Measurements from ENCODE around the gene RIPK1.

DNA sequence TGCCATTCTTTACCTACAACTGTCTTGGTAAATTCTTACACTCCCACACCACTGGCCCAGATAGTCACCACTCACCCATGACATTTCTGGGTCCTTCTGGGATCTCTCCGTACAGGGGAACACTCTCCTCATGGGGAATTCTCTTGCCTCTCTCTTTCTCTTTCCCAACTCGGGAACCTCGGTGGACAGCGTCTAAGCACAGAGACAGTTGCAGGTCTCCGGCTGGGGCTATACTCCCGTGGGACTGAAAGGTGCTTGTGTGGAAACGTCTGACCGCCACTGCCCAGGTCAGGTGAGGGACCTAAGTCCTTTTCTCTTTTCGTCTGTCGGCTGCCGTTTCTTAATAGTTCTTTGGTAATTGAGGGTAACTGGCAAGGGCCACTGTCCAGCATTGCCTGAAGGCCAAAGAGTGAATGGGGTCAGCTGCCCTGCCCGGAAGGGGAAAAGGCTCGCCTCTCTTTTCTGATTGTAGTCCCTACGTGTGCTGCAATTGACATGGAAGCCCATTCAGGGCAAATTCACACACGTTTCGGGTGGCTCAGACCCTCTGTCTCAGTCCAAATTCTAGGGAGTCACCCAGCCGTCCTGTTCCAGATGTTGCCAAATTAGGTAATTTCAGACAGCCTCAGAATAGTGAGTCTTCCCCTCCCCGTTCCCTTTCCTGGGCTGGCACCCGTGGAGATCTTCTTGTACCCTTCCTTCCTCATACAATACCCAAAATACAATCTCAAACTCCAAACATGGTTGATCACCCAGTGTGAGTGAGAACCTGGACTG is 31.2 kb upstream of the RIPK1 start:
- TF ChIP-seq CTCF (conservative IDR thresholded peaks at IDR 0.05; ENCODE audit: low read length) (no peak), EZH2phosphoT487 (IDR thresholded peaks at IDR 0.05; ENCODE audit: borderline replicate concordance) (no peak)
